NOMO-1 (cell line): ENCODE results near the gene PAQR6.

Experiments used
- DNase-seq, 2 experiments: peaks; one replicate each; lab custom pipeline; 2025; ENCODE audit not compliant: unreplicated experiment in 2 of 2; lab: John Stamatoyannopoulos, UW

PAQR6 gene

GRCh38 chr1:156263288-156263655, 15.4 kb upstream of the PAQR6 start:
- no peak for DNase-seq

- DNase-seq = no peak
Measured at GRCh38 chr1:156262461-156263287, 14.8 kb upstream of the PAQR6 start.

GRCh38 chr1:156260896-156261295, 13.0 kb upstream of the PAQR6 start:
- DNase-seq = no peak

- no peak for DNase-seq
Measured at GRCh38 chr1:156259805-156260204, 11.9 kb upstream of the PAQR6 start.

GRCh38 chr1:156258859-156259258, 11.0 kb upstream of the PAQR6 start:
- DNase-seq = no peak

GRCh38 chr1:156257711-156258110, 9.9 kb upstream of the PAQR6 start:
- DNase-seq = no peak

- DNase-seq = no peak
Measured at GRCh38 chr1:156253634-156254033, 5.8 kb upstream of the PAQR6 start.

GRCh38 chr1:156251527-156251926, 3.7 kb upstream of the PAQR6 start:
- DNase-seq = no peak

GRCh38 chr1:156249593-156249992, 1.7 kb upstream of the PAQR6 start:
- no peak for DNase-seq

- no peak for DNase-seq
Measured at GRCh38 chr1:156248323-156248683, 447 bp upstream of the PAQR6 start.

- DNase-seq = no peak
Measured at GRCh38 chr1:156246781-156247459, 936 bp downstream of the PAQR6 start.

- no peak for DNase-seq
Measured at GRCh38 chr1:156246241-156246780, 1.5 kb downstream of the PAQR6 start.

GRCh38 chr1:156245451-156246232, 2.2 kb downstream of the PAQR6 start:
- DNase-seq = peak; percentile 32 to 63

- DNase-seq = no peak
Measured at GRCh38 chr1:156244712-156245111, 3.1 kb downstream of the PAQR6 start.

GRCh38 chr1:156244126-156244525, 3.7 kb downstream of the PAQR6 start:
- DNase-seq = no peak

GRCh38 chr1:156242738-156243137, 5.1 kb downstream of the PAQR6 start:
- DNase-seq = no peak

- no peak for DNase-seq
Measured at GRCh38 chr1:156241926-156242325, 5.9 kb downstream of the PAQR6 start, which contains the start of gene BGLAP. TSS of gene BGLAP (plus strand) at chr1:156242184. CDS start at chr1:156242232, 48 bp downstream.

- no peak for DNase-seq
Measured at GRCh38 chr1:156241311-156241811, 6.5 kb downstream of the PAQR6 start.

GRCh38 chr1:156238248-156238647, 9.6 kb downstream of the PAQR6 start:
- no peak for DNase-seq

GRCh38 chr1:156236164-156236563, 11.7 kb downstream of the PAQR6 start:
- no peak for DNase-seq
